ENCODE measurements around the gene ATPAF2. TPM values are rescaled to one million over a fixed set of nuclear protein-coding genes. Genes with fewer than 3 reads are reported as not detected.

ATPAF2 gene
- total and polyA plus RNA-seq, 10 of the 15 experiments (the other 5 are each of a cell fraction or from before 2014, with no cell fraction given) = 6.5 to 33.0 (median 26.5) TPM

- no peak for TF ChIP-seq FOXK2 (IDR thresholded peaks at IDR 0.05)
- no peak for TF ChIP-seq EGR1 (IDR thresholded peaks at IDR 0.05; ENCODE audit: borderline replicate concordance in 1 of 2, low read depth in 2 of 2, low read length in 2 of 2)
- TF ChIP-seq, protein P1, sequence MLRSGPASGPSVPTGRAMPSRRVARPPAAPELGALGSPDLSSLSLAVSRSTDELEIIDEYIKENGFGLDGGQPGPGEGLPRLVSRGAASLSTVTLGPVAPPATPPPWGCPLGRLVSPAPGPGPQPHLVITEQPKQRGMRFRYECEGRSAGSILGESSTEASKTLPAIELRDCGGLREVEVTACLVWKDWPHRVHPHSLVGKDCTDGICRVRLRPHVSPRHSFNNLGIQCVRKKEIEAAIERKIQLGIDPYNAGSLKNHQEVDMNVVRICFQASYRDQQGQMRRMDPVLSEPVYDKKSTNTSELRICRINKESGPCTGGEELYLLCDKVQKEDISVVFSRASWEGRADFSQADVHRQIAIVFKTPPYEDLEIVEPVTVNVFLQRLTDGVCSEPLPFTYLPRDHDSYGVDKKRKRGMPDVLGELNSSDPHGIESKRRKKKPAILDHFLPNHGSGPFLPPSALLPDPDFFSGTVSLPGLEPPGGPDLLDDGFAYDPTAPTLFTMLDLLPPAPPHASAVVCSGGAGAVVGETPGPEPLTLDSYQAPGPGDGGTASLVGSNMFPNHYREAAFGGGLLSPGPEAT (IDR thresholded peaks at IDR 0.05; ENCODE audit: low read depth) = no peak
- no peak for TF ChIP-seq TCF3 (IDR thresholded peaks at IDR 0.05; ENCODE audit: borderline replicate concordance, insufficient read depth, low read depth, low read length)
Measured at GRCh38 chr17:17993366-17993765, 45.6 kb downstream of the ATPAF2 start (continued).

- Histone ChIP-seq H2AFZ (ENCODE audit: control insufficient read depth, low read depth, low read length) (no peak overlapping the region), H3K27me3 (replicated peaks in 1 of 2; ENCODE audit: control insufficient read depth in 2 of 2, insufficient read depth in 2 of 2, low read length in 1 of 2) (no peaks in the 10 kb centered on the region; a peak in 1 of 4 replicates), H3K9me3 (replicated peaks; ENCODE audit: control insufficient read depth, insufficient read depth, low read length) (no peaks in the 10 kb centered on the region), H3K27ac (ENCODE audit: control insufficient read depth, insufficient read depth) (no peak overlapping the region), H4K20me1 (ENCODE audit: control insufficient read depth, insufficient read depth) (no peaks in the 10 kb centered on the region), H3K4me1 (ENCODE audit: control insufficient read depth, insufficient read depth, low read length) (no peaks in the 10 kb centered on the region; the same call in 1 of the 2 replicates), H3K79me2 (ENCODE audit: control insufficient read depth, insufficient read depth, low read length) (no peaks in the 10 kb centered on the region), H3K36me3 (ENCODE audit: control insufficient read depth in 2 of 2, insufficient read depth in 2 of 2, low read length in 1 of 2) (no peaks in the 10 kb centered on the region), H3K4me3 (no peak overlapping the region), H3K4me2 (ENCODE audit: control insufficient read depth, insufficient read depth) (no peak overlapping the region), H3K9ac (ENCODE audit: control insufficient read depth, insufficient read depth, low read length) (no peak overlapping the region)
- no TSS peak for BruUV-seq (replicated peaks)
- SMC1A ChIA-PET (ENCODE audit: uncharacterized antibody, unreplicated experiment) = no interaction called here
- WGBS (ENCODE audit: insufficient coverage, insufficient replicate concordance, low lambda C conversion rate, missing lambda C conversion rate) = 23% methylated on average over 2 of the region's 2 CpGs
- POLR2A ChIA-PET = no interaction called here
- in situ Hi-C loops (cut with MboI) = no loop called here
- ATAC-seq (no peak), FAIRE-seq (no peak), DNase-seq (ENCODE audit: low read depth, low spot score) (no peak)
- intact Hi-C loops (cut with micrococcal nuclease; ENCODE audit: unreplicated experiment) = no loop called here
- RAD21 ChIA-PET (ENCODE audit: unreplicated experiment) = no interaction called here
- TF ChIP-seq, protein P2, sequence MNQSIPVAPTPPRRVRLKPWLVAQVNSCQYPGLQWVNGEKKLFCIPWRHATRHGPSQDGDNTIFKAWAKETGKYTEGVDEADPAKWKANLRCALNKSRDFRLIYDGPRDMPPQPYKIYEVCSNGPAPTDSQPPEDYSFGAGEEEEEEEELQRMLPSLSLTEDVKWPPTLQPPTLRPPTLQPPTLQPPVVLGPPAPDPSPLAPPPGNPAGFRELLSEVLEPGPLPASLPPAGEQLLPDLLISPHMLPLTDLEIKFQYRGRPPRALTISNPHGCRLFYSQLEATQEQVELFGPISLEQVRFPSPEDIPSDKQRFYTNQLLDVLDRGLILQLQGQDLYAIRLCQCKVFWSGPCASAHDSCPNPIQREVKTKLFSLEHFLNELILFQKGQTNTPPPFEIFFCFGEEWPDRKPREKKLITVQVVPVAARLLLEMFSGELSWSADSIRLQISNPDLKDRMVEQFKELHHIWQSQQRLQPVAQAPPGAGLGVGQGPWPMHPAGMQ (IDR thresholded peaks at IDR 0.05; ENCODE audit: borderline replicate concordance) = no peak
- TF ChIP-seq DPF2 (IDR thresholded peaks at IDR 0.05) (no peak), SMAD5 (IDR thresholded peaks at IDR 0.05; ENCODE audit: low read depth) (no peak), WRNIP1 (IDR thresholded peaks at IDR 0.05; ENCODE audit: borderline replicate concordance, low read depth, low read length) (no peak), HDGF (IDR thresholded peaks at IDR 0.05) (no peak), RB1 (IDR thresholded peaks at IDR 0.05; ENCODE audit: borderline replicate concordance) (no peak), BHLHE40 (IDR thresholded peaks at IDR 0.05; ENCODE audit: borderline replicate concordance in 1 of 2, low read depth in 2 of 2, low read length in 1 of 2) (no peak), MXI1 (IDR thresholded peaks at IDR 0.05; ENCODE audit: low read depth, low read length) (no peak)
- TF ChIP-seq, protein P3, sequence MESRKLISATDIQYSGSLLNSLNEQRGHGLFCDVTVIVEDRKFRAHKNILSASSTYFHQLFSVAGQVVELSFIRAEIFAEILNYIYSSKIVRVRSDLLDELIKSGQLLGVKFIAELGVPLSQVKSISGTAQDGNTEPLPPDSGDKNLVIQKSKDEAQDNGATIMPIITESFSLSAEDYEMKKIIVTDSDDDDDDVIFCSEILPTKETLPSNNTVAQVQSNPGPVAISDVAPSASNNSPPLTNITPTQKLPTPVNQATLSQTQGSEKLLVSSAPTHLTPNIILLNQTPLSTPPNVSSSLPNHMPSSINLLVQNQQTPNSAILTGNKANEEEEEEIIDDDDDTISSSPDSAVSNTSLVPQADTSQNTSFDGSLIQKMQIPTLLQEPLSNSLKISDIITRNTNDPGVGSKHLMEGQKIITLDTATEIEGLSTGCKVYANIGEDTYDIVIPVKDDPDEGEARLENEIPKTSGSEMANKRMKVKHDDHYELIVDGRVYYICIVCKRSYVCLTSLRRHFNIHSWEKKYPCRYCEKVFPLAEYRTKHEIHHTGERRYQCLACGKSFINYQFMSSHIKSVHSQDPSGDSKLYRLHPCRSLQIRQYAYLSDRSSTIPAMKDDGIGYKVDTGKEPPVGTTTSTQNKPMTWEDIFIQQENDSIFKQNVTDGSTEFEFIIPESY (IDR thresholded peaks at IDR 0.05) = no peak
- CTCF ChIA-PET = interaction anchor here (1.4 kb wide), 1 partner anchor 71 kb away, joined by 3 read pairs; no protein-coding TSS in a partner anchor
Measured at GRCh38 chr17:17990282-17990681, 48.7 kb downstream of the ATPAF2 start.
